HCT116 (cell line): ENCODE measurements around the gene SLC22A23. TPM values are rescaled to one million over a fixed set of nuclear protein-coding genes. Genes with fewer than 3 reads are reported as not detected.

ENCODE experiments used
- ATAC-seq: fragments of 200-7000 bp; cut with Tn5 transposase; 2 replicates; pipeline ENCODE4 v1.9.1; 2020; ENCODE audit warnings: mild to moderate bottlenecking, moderate library complexity
- BruUV-seq: library from RNA; stranded (reverse); fragments of 400-500 nt; replicated peaks from 2 replicates; lab custom pipeline; 2021; lab: Mats Ljungman, UMichigan
- CTCF ChIA-PET: fragments of 300-600 bp; sonication (Branson Sonifier 250); formaldehyde crosslinking; loops from one replicate; lab custom pipeline; 2021; ENCODE audit warnings: antibody characterized with exemption; lab: Charles Lee
- POLR2A ChIA-PET: fragments of 300-600, 350-600 bp; sonication (Branson Sonifier 250); formaldehyde crosslinking; loops from one replicate; lab custom pipeline; 2021; ENCODE audit warnings: antibody characterized with exemption; lab: Charles Lee
- RAD21 ChIA-PET, 2 experiments: fragments of 300-600 bp; sonication (Branson Sonifier 250); formaldehyde crosslinking; loops; one replicate each; lab custom pipeline; 2023; ENCODE audit warnings: low total read pairs in 2 of 2; ENCODE audit not compliant: uncharacterized antibody in 2 of 2, unreplicated experiment in 2 of 2, low non-redundant PET in 1 of 2; lab: Charles Lee
- DNase-seq: peaks from one replicate; pipeline ENCODE4 v3.0.0-alpha.2; 2010; ENCODE audit warnings: low read depth, low spot score
- H2AFZ ChIP-seq: fragments of 200-600 bp; shearing (Covaris generic), sonication (generic); 2 replicates; pipeline ENCODE4 v1.6.1; 2017; ENCODE audit warnings: low read depth, mixed run types, mixed read lengths, antibody characterized with exemption, low read length; ENCODE audit not compliant: poor library complexity, severe bottlenecking
- H3K27ac ChIP-seq: 2 replicates; pipeline ENCODE4 v1.5.1; 2012; ENCODE audit warnings: low read depth, low read length
- H3K27me3 ChIP-seq: fragments of 200-600 bp; sonication (generic); 2 replicates; pipeline ENCODE4 v1.6.1; 2016; ENCODE audit warnings: mixed run types, low read length, mixed read lengths; ENCODE audit not compliant: insufficient read depth
- H3K36me3 ChIP-seq, 2 experiments: fragments of 200-500 bp in 1 of 2; fragments of 200-600 bp in 1 of 2; sonication (Bioruptor generic) in 1 of 2; sonication (generic) in 1 of 2; 2 replicates each; pipeline versions ENCODE4 v1.5.1 to v1.6.1; 2014 to 2016; ENCODE audit warnings: low read length in 2 of 2, inconsistent platforms in 1 of 2, mixed read lengths in 1 of 2, mixed run types in 1 of 2; ENCODE audit not compliant: insufficient read depth in 2 of 2, control insufficient read depth in 1 of 2
- H3K4me1 ChIP-seq, 2 experiments: fragments of 200-600 bp in 1 of 2; sonication (generic) in 1 of 2; 2 replicates each; pipeline versions ENCODE4 v1.5.1 to v1.6.1; 2012 to 2017; ENCODE audit warnings: low read length in 2 of 2, inconsistent platforms in 1 of 2, mild to moderate bottlenecking in 1 of 2, mixed read lengths in 1 of 2, mixed run types in 1 of 2, moderate library complexity in 1 of 2; ENCODE audit not compliant: insufficient read depth in 2 of 2, control insufficient read depth in 1 of 2
- H3K4me2 ChIP-seq: fragments of 200-600 bp; sonication (generic); 2 replicates; pipeline ENCODE4 v1.6.1; 2017; ENCODE audit warnings: mixed run types, low read length, mixed read lengths
- H3K4me3 ChIP-seq, 2 experiments: fragments of 200-600 bp in 1 of 2; sonication (generic) in 1 of 2; replicated peaks in 1 of 2; 2 replicates each; pipeline ENCODE4 v1.5.1; 2011 to 2016; ENCODE audit warnings: low read length in 2 of 2, control low read depth in 1 of 2, low read depth in 1 of 2, mild to moderate bottlenecking in 1 of 2, mixed read lengths in 1 of 2, mixed run types in 1 of 2
- H3K79me2 ChIP-seq: fragments of 200-600 bp; sonication (generic); 2 replicates; pipeline ENCODE4 v1.6.1; 2017; ENCODE audit warnings: mild to moderate bottlenecking, mixed run types, low read length, moderate library complexity, mixed read lengths; ENCODE audit not compliant: insufficient read depth
- H3K9ac ChIP-seq: fragments of 200-600 bp; sonication (generic); 2 replicates; pipeline ENCODE4 v1.6.1; 2016; ENCODE audit warnings: low read length, mixed read lengths
- H3K9me2 ChIP-seq: fragments of 200-600 bp; sonication (generic), shearing (Covaris generic); 2 replicates; pipeline ENCODE4 v1.6.1; 2017; ENCODE audit warnings: mixed run types, mild to moderate bottlenecking, moderate library complexity; ENCODE audit not compliant: insufficient read depth
- H3K9me3 ChIP-seq, 2 experiments: fragments of 200-500 bp in 1 of 2; fragments of 200-600 bp in 1 of 2; sonication (Bioruptor generic) in 1 of 2; sonication (generic) in 1 of 2; 2 replicates each; pipeline ENCODE4 v1.6.1; 2014 to 2017; ENCODE audit warnings: low read length in 2 of 2, mixed read lengths in 2 of 2, inconsistent platforms in 1 of 2, low read depth in 1 of 2, mild to moderate bottlenecking in 1 of 2, mixed run types in 1 of 2, moderate library complexity in 1 of 2; ENCODE audit not compliant: control insufficient read depth in 1 of 2, insufficient read depth in 1 of 2
- H4K20me1 ChIP-seq: fragments of 200-600 bp; sonication (generic), shearing (Covaris generic); 2 replicates; pipeline ENCODE4 v1.6.1; 2017; ENCODE audit warnings: mixed run types, mild to moderate bottlenecking, moderate library complexity; ENCODE audit not compliant: insufficient read depth
- CBX3 ChIP-seq: IDR thresholded peaks from 2 replicates; pipeline ENCODE4 v1.6.1; 2012; ENCODE audit warnings: low read depth
- CEBPB ChIP-seq: IDR thresholded peaks from 2 replicates; pipeline ENCODE4 v1.6.1; 2012; ENCODE audit warnings: low read depth
- EGR1 ChIP-seq: IDR thresholded peaks from 2 replicates; pipeline ENCODE4 v1.6.1; 2012; ENCODE audit warnings: low read depth
- ELF1 ChIP-seq: IDR thresholded peaks from 2 replicates; pipeline ENCODE4 v1.6.1; 2012; ENCODE audit warnings: low read depth, borderline replicate concordance
- EZH2 ChIP-seq: fragments of 200-600 bp; sonication (generic); IDR thresholded peaks from 2 replicates; pipeline ENCODE4 v1.6.1; 2017; ENCODE audit warnings: antibody characterized with exemption, mixed run types
- EZH2phosphoT487 ChIP-seq: fragments of 200-600 bp; IDR thresholded peaks from 2 replicates; pipeline ENCODE4 v1.6.1; 2018; ENCODE audit warnings: antibody characterized with exemption, borderline replicate concordance
- FOSL1 ChIP-seq: IDR thresholded peaks from 2 replicates; pipeline ENCODE4 v1.6.1; 2012; ENCODE audit warnings: low read depth
- JUND ChIP-seq: IDR thresholded peaks from 2 replicates; pipeline ENCODE4 v1.6.1; 2012
- POLR2A ChIP-seq: IDR thresholded peaks from 2 replicates; pipeline ENCODE4 v1.7.0; 2011; ENCODE audit warnings: borderline replicate concordance; ENCODE audit not compliant: insufficient read depth, insufficient read length; ENCODE audit errors: extremely low read depth
- RAD21 ChIP-seq: IDR thresholded peaks from 2 replicates; pipeline ENCODE4 v1.6.1; 2012; ENCODE audit warnings: low read depth, mild to moderate bottlenecking
- SIN3A ChIP-seq: IDR thresholded peaks from 2 replicates; pipeline ENCODE4 v1.6.1; 2012; ENCODE audit warnings: low read depth
- SP1 ChIP-seq: IDR thresholded peaks from 2 replicates; pipeline ENCODE4 v1.6.1; 2012; ENCODE audit warnings: low read depth
- SRF ChIP-seq: IDR thresholded peaks from 2 replicates; pipeline ENCODE4 v1.6.1; 2012; ENCODE audit warnings: low read depth
- TCF7L2 ChIP-seq: IDR thresholded peaks from 2 replicates; pipeline ENCODE4 v1.7.0; 2011; ENCODE audit warnings: borderline replicate concordance, inconsistent platforms; ENCODE audit not compliant: insufficient read depth, insufficient read length; ENCODE audit errors: extremely low read depth
- YY1 ChIP-seq: IDR thresholded peaks from 2 replicates; pipeline ENCODE4 v1.6.1; 2011; ENCODE audit warnings: low read length, low read depth, moderate library complexity, mild to moderate bottlenecking; ENCODE audit not compliant: insufficient replicate concordance; ENCODE audit errors: extremely low read depth
- intact Hi-C: fragments of 100-400 bp; cut with micrococcal nuclease; formaldehyde crosslinking; loops from 2 replicates; pipeline ENCODE4 v1.10.0; 2022
- total RNA-seq: library from RNA; stranded (reverse); gene quantifications from one replicate; pipeline ENCODE4 v1.2.1, GENCODE V29; 2021; ENCODE audit not compliant: unreplicated experiment
- TF ChIP-seq, protein P1 (sequence below): IDR thresholded peaks from 2 replicates; pipeline ENCODE4 v1.6.1; 2012; ENCODE audit warnings: low read depth
- TF ChIP-seq, protein P2 (sequence below): IDR thresholded peaks from 2 replicates; pipeline ENCODE4 v1.6.1; 2012
- TF ChIP-seq, protein P3 (sequence below): IDR thresholded peaks from 2 replicates; pipeline ENCODE4 v1.6.1; 2011; ENCODE audit warnings: mild to moderate bottlenecking, low read length, moderate library complexity; ENCODE audit not compliant: insufficient replicate concordance; ENCODE audit errors: extremely low read depth
- TF ChIP-seq, protein P4 (sequence below): IDR thresholded peaks from 2 replicates; pipeline ENCODE4 v1.6.1; 2012

Gene SLC22A23
- total RNA-seq, 1 experiment from 2014 or later, result 11.5 TPM

DNA sequence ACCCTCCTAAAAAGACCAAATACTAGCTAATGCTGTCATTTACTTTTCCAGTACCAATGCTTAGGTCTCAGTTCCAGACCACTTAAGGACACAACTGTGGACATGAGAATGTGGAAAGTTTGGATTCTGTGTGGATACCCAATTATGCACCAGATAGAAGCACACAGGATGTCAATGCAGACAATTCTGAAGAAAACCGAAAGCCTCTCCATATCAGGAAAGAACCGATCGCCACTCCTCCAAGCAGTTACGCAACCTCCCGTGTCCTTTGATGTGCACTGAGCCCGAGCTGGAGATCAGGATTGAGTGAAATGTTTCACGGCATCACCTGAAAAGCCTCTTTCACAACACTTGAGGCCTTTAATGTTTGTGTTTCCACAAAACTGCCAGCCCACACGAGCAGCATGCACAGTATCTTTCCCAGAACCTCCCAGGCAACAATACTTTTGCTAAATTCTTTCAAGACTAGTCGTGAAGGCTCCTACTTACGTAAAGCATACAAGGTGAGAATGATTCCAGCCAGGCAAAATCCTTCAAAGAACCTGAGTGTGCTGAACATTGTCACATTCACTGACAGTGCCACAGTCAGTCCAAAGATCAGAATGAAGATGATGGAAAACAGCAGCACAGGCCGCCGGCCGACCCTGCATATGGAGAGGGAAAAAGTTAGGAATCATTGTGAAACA, 47.0 kb downstream of the SLC22A23 start:
- ChIA-PET POLR2A (no interaction called here), CTCF (interaction anchor here (1.2 to 2.0 kb wide), 4 partner anchors 10 to 322 kb away, joined by 6 to 10 read pairs (median 7); no protein-coding TSS in a partner anchor), RAD21 (interaction anchor here in 1 of 2 experiments (1.2 kb wide), 1 partner anchor 322 kb away, joined by 3 read pairs; no protein-coding TSS in a partner anchor)
- intact Hi-C loops, result loop anchor here (2.0 kb wide), 1 partner anchor 323 kb away; no protein-coding TSS in a partner anchor
- DNase-seq (no peak), ATAC-seq (no peak)
- no peaks in the 10 kb centered on the region for H3K9me2 ChIP-seq
- H3K4me2 ChIP-seq, result no peak overlapping the region
- BruUV-seq, result no TSS peak
- no peak overlapping the region for H3K9ac ChIP-seq
- TF ChIP-seq, protein P1, sequence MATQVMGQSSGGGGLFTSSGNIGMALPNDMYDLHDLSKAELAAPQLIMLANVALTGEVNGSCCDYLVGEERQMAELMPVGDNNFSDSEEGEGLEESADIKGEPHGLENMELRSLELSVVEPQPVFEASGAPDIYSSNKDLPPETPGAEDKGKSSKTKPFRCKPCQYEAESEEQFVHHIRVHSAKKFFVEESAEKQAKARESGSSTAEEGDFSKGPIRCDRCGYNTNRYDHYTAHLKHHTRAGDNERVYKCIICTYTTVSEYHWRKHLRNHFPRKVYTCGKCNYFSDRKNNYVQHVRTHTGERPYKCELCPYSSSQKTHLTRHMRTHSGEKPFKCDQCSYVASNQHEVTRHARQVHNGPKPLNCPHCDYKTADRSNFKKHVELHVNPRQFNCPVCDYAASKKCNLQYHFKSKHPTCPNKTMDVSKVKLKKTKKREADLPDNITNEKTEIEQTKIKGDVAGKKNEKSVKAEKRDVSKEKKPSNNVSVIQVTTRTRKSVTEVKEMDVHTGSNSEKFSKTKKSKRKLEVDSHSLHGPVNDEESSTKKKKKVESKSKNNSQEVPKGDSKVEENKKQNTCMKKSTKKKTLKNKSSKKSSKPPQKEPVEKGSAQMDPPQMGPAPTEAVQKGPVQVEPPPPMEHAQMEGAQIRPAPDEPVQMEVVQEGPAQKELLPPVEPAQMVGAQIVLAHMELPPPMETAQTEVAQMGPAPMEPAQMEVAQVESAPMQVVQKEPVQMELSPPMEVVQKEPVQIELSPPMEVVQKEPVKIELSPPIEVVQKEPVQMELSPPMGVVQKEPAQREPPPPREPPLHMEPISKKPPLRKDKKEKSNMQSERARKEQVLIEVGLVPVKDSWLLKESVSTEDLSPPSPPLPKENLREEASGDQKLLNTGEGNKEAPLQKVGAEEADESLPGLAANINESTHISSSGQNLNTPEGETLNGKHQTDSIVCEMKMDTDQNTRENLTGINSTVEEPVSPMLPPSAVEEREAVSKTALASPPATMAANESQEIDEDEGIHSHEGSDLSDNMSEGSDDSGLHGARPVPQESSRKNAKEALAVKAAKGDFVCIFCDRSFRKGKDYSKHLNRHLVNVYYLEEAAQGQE, result no peak
- TF ChIP-seq JUND (no peak), EGR1 (no peak), CEBPB (no peak), POLR2A (no peak), FOSL1 (no peak), RAD21 (no peak), EZH2 (no peak), ELF1 (no peak), YY1 (no peak), TCF7L2 (no peak), CBX3 (no peak), SP1 (no peak), SRF (no peak), SIN3A (no peak), EZH2phosphoT487 (no peak)
- TF ChIP-seq, protein P2, sequence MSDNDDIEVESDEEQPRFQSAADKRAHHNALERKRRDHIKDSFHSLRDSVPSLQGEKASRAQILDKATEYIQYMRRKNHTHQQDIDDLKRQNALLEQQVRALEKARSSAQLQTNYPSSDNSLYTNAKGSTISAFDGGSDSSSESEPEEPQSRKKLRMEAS, result no peak
- TF ChIP-seq, protein P3, sequence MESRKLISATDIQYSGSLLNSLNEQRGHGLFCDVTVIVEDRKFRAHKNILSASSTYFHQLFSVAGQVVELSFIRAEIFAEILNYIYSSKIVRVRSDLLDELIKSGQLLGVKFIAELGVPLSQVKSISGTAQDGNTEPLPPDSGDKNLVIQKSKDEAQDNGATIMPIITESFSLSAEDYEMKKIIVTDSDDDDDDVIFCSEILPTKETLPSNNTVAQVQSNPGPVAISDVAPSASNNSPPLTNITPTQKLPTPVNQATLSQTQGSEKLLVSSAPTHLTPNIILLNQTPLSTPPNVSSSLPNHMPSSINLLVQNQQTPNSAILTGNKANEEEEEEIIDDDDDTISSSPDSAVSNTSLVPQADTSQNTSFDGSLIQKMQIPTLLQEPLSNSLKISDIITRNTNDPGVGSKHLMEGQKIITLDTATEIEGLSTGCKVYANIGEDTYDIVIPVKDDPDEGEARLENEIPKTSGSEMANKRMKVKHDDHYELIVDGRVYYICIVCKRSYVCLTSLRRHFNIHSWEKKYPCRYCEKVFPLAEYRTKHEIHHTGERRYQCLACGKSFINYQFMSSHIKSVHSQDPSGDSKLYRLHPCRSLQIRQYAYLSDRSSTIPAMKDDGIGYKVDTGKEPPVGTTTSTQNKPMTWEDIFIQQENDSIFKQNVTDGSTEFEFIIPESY, result no peak
- TF ChIP-seq, protein P4, sequence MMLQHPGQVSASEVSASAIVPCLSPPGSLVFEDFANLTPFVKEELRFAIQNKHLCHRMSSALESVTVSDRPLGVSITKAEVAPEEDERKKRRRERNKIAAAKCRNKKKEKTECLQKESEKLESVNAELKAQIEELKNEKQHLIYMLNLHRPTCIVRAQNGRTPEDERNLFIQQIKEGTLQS, result no peak
- no peak overlapping the region for H2AFZ ChIP-seq
- no peaks in the 10 kb centered on the region for H3K79me2 ChIP-seq
- H3K36me3 ChIP-seq, result no peaks in the 10 kb centered on the region
- no peaks in the 10 kb centered on the region for H3K27me3 ChIP-seq
- no peaks in the 10 kb centered on the region for H4K20me1 ChIP-seq
- H3K4me1 ChIP-seq, result no peaks in the 10 kb centered on the region; a peak in 1 of 4 replicates
- H3K4me3 ChIP-seq, result no peak overlapping the region
- H3K9me3 ChIP-seq, result no peaks in the 10 kb centered on the region
- no peak overlapping the region for H3K27ac ChIP-seq
